ENCODE results near the gene TOM1.

DNA sequence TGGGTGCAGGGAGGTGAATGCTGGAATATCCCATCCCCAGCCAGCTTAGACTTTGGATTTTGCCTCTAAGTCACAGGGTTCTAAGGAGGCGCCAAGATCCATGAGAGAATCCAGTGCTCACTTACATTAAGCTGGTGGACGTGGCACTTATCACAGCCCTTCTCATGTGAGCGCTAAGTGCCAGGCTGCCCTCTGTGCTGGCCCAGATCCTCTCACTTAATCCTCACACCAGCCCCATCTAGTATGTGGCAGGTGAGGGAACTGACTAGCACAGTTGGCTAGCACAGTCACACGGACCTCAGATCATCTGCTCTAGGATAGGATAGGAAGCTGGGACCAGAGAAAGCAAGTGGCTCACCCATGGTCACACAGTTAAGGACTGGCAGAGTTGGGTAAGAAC is 84.8 kb downstream of the TOM1 start:
- TF ChIP-seq, protein P1, sequence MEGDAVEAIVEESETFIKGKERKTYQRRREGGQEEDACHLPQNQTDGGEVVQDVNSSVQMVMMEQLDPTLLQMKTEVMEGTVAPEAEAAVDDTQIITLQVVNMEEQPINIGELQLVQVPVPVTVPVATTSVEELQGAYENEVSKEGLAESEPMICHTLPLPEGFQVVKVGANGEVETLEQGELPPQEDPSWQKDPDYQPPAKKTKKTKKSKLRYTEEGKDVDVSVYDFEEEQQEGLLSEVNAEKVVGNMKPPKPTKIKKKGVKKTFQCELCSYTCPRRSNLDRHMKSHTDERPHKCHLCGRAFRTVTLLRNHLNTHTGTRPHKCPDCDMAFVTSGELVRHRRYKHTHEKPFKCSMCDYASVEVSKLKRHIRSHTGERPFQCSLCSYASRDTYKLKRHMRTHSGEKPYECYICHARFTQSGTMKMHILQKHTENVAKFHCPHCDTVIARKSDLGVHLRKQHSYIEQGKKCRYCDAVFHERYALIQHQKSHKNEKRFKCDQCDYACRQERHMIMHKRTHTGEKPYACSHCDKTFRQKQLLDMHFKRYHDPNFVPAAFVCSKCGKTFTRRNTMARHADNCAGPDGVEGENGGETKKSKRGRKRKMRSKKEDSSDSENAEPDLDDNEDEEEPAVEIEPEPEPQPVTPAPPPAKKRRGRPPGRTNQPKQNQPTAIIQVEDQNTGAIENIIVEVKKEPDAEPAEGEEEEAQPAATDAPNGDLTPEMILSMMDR (conservative IDR thresholded peaks at IDR 0.05; ENCODE audit: low read length): no peak
- TF ChIP-seq EZH2phosphoT487 (IDR thresholded peaks at IDR 0.05; ENCODE audit: borderline replicate concordance): no peak
